Esophagus squamous epithelium (tissue), 4 donors: Measurements from ENCODE around the gene TMEM245.

ENCODE experiments used
- POLR2A ChIP-seq, 4 donors: fragments of 450-650 bp; IDR thresholded peaks; one replicate each; pipeline ENCODE4 v1.6.1; 2017; ENCODE audit warnings: antibody characterized with exemption in 4 of 4, mild to moderate bottlenecking in 4 of 4, moderate library complexity in 3 of 4
- TF ChIP-seq, protein P1 (sequence below), 6 experiments: fragments of 450-650 bp in 4 of 6; fragments of 200-600 bp in 2 of 6; sonication (generic) in 2 of 6; IDR thresholded peaks; one replicate each; pipeline ENCODE4 v1.5.1; 2016 to 2019; ENCODE audit warnings: antibody characterized with exemption in 6 of 6, mild to moderate bottlenecking in 4 of 6, moderate library complexity in 4 of 6

DNA sequence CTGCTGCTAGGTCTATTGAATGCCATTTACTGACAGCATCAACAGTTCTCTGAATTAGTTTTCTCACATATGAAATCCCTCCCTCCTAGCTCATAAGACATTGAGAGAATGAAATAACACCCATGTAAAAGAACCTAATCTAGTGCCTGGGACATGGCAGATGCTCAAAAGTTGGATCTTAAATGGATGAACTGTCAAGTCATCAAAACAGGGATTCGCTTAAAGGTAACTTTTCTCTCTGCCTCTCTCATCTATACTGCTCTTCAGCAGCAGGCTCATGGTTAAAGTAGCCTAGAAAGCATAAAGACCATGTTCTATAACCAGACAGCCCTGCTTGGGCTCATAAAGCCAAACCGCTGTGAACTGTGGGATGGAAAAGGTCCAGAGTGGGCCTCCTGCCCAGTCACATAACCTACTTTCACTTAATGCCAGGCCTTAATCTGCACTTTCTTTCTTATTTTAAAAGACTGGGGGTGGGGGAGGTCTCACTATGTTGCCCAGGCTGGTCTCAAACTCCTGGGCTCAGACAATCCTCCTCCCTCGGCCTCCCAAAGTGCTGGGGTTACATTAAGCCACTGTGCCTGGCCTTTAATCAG lies 3.7 kb downstream of the TMEM245 start:
- TF ChIP-seq, protein P1, sequence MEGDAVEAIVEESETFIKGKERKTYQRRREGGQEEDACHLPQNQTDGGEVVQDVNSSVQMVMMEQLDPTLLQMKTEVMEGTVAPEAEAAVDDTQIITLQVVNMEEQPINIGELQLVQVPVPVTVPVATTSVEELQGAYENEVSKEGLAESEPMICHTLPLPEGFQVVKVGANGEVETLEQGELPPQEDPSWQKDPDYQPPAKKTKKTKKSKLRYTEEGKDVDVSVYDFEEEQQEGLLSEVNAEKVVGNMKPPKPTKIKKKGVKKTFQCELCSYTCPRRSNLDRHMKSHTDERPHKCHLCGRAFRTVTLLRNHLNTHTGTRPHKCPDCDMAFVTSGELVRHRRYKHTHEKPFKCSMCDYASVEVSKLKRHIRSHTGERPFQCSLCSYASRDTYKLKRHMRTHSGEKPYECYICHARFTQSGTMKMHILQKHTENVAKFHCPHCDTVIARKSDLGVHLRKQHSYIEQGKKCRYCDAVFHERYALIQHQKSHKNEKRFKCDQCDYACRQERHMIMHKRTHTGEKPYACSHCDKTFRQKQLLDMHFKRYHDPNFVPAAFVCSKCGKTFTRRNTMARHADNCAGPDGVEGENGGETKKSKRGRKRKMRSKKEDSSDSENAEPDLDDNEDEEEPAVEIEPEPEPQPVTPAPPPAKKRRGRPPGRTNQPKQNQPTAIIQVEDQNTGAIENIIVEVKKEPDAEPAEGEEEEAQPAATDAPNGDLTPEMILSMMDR (IDR thresholded peaks at IDR 0.05): no peak
- no peak for TF ChIP-seq POLR2A (IDR thresholded peaks at IDR 0.05)
